CD4-positive, CD25-positive, alpha-beta regulatory T cell (primary cell): ENCODE measurements around the gene TMTC4. TPM values are rescaled to one million over a fixed set of nuclear protein-coding genes. Genes with fewer than 3 reads are reported as not detected.

Experiments
- ATAC-seq, 2 donors: fragments of 150-1000 bp; cut with Tn5 transposase; one replicate each; pipeline ENCODE4 v1.10.0; 2021; ENCODE audit warnings: low read depth in 2 of 2, moderate number of reproducible peaks in 2 of 2, moderate library complexity in 1 of 2
- DNase-seq, 3 donors: peaks; one replicate each; pipeline versions ENCODE4 v3.0.0 to v3.0.0-alpha.2; 2012 to 2022; ENCODE audit warnings: mixed read lengths in 1 of 3
- H3K27ac ChIP-seq: one replicate; pipeline ENCODE4 v1.7.0; 2013; ENCODE audit warnings: mild to moderate bottlenecking, low read length; ENCODE audit not compliant: insufficient read depth, poor library complexity, severe bottlenecking
- H3K27me3 ChIP-seq: one replicate; pipeline ENCODE4 v1.7.0; 2013; ENCODE audit warnings: low read length; ENCODE audit not compliant: control insufficient read depth, insufficient read depth
- H3K36me3 ChIP-seq: one replicate; pipeline ENCODE4 v1.7.0; 2013; ENCODE audit warnings: mild to moderate bottlenecking, low read length, moderate library complexity; ENCODE audit not compliant: control insufficient read depth, insufficient read depth
- H3K4me1 ChIP-seq: 2 replicates; pipeline ENCODE4 v1.7.0; 2013; ENCODE audit warnings: mild to moderate bottlenecking, low read length; ENCODE audit not compliant: insufficient read depth, control insufficient read depth, poor library complexity, severe bottlenecking
- H3K4me3 ChIP-seq: one replicate; pipeline ENCODE4 v1.7.0; 2013; ENCODE audit warnings: low read depth, mild to moderate bottlenecking, low read length, moderate library complexity
- H3K9me3 ChIP-seq, 2 experiments: 1 replicate in 1 of 2; 2 replicates in 1 of 2; pipeline ENCODE4 v1.7.0; 2013; ENCODE audit warnings: low read length in 2 of 2, mild to moderate bottlenecking in 1 of 2, moderate library complexity in 1 of 2; ENCODE audit not compliant: control insufficient read depth in 2 of 2
- H3K27ac Mint-ChIP-seq, 3 donors: one replicate each; pipeline ENCODE4 v1.8.0; 2020 to 2022; ENCODE audit warnings: mild to moderate bottlenecking in 3 of 3, mixed read lengths in 3 of 3, moderate library complexity in 2 of 3
- H3K27me3 Mint-ChIP-seq: one replicate; pipeline ENCODE4 v1.8.0; 2022; ENCODE audit warnings: mild to moderate bottlenecking, mixed read lengths
- H3K36me3 Mint-ChIP-seq: one replicate; pipeline ENCODE4 v1.8.0; 2020; ENCODE audit warnings: mixed read lengths
- H3K4me1 Mint-ChIP-seq, 4 donors: one replicate each; pipeline ENCODE4 v1.8.0; 2020 to 2022; ENCODE audit warnings: mixed read lengths in 4 of 4, mild to moderate bottlenecking in 1 of 4
- H3K4me3 Mint-ChIP-seq, 4 donors: one replicate each; pipeline ENCODE4 v1.8.0; 2020 to 2022; ENCODE audit warnings: mild to moderate bottlenecking in 4 of 4, mixed read lengths in 4 of 4, moderate library complexity in 3 of 4
- H3K9me3 Mint-ChIP-seq, 7 donors: one replicate each; pipeline ENCODE4 v1.8.0; 2020 to 2022; ENCODE audit warnings: mixed read lengths in 7 of 7, mild to moderate bottlenecking in 3 of 7, moderate library complexity in 2 of 7
- polyA plus RNA-seq, 4 donors: library from polyadenylated mRNA; unstranded; fragments of 300-500 nt; fragmentation: Illumina TruSeq; gene quantifications; one replicate each; pipeline ENCODE4 v1.2.3, GENCODE V29; 2021
- total RNA-seq: library from RNA; stranded (reverse); gene quantifications from one replicate; pipeline ENCODE4 v1.2.3, GENCODE V29; 2022

Gene TMTC4
- total and polyA plus RNA-seq, 5 donors from 2014 or later, result 2.5 to 10.5 (median 5.3) TPM

- Mint-ChIP-seq H3K4me3 (peak overlapping the region in 1 of 4 donors; percentile 3), H3K9me3 (no peaks in the 10 kb centered on the region), H3K36me3 (peaks cover 51% of the 10 kb centered on the region), H3K27me3 (no peaks in the 10 kb centered on the region), H3K27ac (peak overlapping the region; percentile 79 to 90 (median 88)), H3K4me1 (peaks cover 16 to 34% (median 29%) of the 10 kb centered on the region in 4 donors)
- ATAC-seq (no peak), DNase-seq (no peak)
- H3K27me3 ChIP-seq, result no peaks in the 10 kb centered on the region
- no peaks in the 10 kb centered on the region for H3K9me3 ChIP-seq
- peaks cover 6% of the 10 kb centered on the region for H3K36me3 ChIP-seq
- H3K27ac ChIP-seq, result peak overlapping the region; percentile 35
- H3K4me1 ChIP-seq, result peaks cover 10% of the 10 kb centered on the region
- H3K4me3 ChIP-seq, result peak overlapping the region; percentile 1
These were observed 66.1 kb downstream of the TMTC4 start for GRCh38 chr13:100608489-100608888.

GRCh38 chr13:100604918-100605710, 69.5 kb downstream of the TMTC4 start:
- no peaks in the 10 kb centered on the region for H3K9me3 ChIP-seq
- peaks cover 17 to 23% (median 19%) of the 10 kb centered on the region in 4 donors for H3K4me1 Mint-ChIP-seq
- no peaks in the 10 kb centered on the region for H3K27me3 ChIP-seq
- ATAC-seq (no peak), DNase-seq (no peak)
- H3K36me3 Mint-ChIP-seq, result peaks cover 40% of the 10 kb centered on the region
- no peaks in the 10 kb centered on the region for H3K27me3 Mint-ChIP-seq
- H3K9me3 Mint-ChIP-seq, result no peaks in the 10 kb centered on the region
- no peak overlapping the region for H3K4me3 ChIP-seq
- no peak overlapping the region for H3K27ac ChIP-seq
- H3K4me1 ChIP-seq, result peaks cover 10% of the 10 kb centered on the region
- H3K36me3 ChIP-seq, result peaks cover 3% of the 10 kb centered on the region
- H3K4me3 Mint-ChIP-seq, result no peak overlapping the region
- no peak overlapping the region for H3K27ac Mint-ChIP-seq

GRCh38 chr13:100602493-100603111, 72.0 kb downstream of the TMTC4 start:
- Histone ChIP-seq H3K27ac (no peak overlapping the region), H3K4me3 (no peak overlapping the region), H3K4me1 (no peaks in the 10 kb centered on the region), H3K36me3 (peaks cover 3% of the 10 kb centered on the region), H3K9me3 (no peaks in the 10 kb centered on the region), H3K27me3 (no peaks in the 10 kb centered on the region)
- peaks cover 32% of the 10 kb centered on the region for H3K36me3 Mint-ChIP-seq
- ATAC-seq (no peak), DNase-seq (no peak)
- no peak overlapping the region for H3K27ac Mint-ChIP-seq
- H3K9me3 Mint-ChIP-seq, result no peaks in the 10 kb centered on the region
- H3K4me1 Mint-ChIP-seq, result peaks cover under 1 to 9% (median 4%) of the 10 kb centered on the region in 4 donors
- H3K4me3 Mint-ChIP-seq, result no peak overlapping the region
- peaks cover 6% of the 10 kb centered on the region for H3K27me3 Mint-ChIP-seq

- H3K27ac ChIP-seq, result no peak overlapping the region
- ATAC-seq, result no peak
- no peaks in the 10 kb centered on the region for H3K9me3 ChIP-seq
- Mint-ChIP-seq H3K4me1 (peaks cover 0 to 9% (median 4%) of the 10 kb centered on the region in 4 donors), H3K9me3 (no peaks in the 10 kb centered on the region), H3K27ac (no peak overlapping the region), H3K4me3 (no peak overlapping the region), H3K27me3 (peaks cover 6% of the 10 kb centered on the region), H3K36me3 (peaks cover 26% of the 10 kb centered on the region)
- H3K4me3 ChIP-seq, result no peak overlapping the region
- H3K36me3 ChIP-seq, result peaks cover 3% of the 10 kb centered on the region
- H3K4me1 ChIP-seq, result no peaks in the 10 kb centered on the region
- no peaks in the 10 kb centered on the region for H3K27me3 ChIP-seq
- DNase-seq, result no peak
These were observed 72.9 kb downstream of the TMTC4 start for GRCh38 chr13:100601716-100602115.

- peaks cover 6% of the 10 kb centered on the region for H3K27me3 Mint-ChIP-seq
- H3K27ac Mint-ChIP-seq, result peak overlapping the region in 1 of 3 donors; percentile 93
- Histone ChIP-seq H3K4me3 (no peak overlapping the region), H3K9me3 (no peaks in the 10 kb centered on the region), H3K36me3 (no peaks in the 10 kb centered on the region), H3K27ac (no peak overlapping the region), H3K27me3 (no peaks in the 10 kb centered on the region), H3K4me1 (no peaks in the 10 kb centered on the region)
- peaks cover 22% of the 10 kb centered on the region for H3K36me3 Mint-ChIP-seq
- peaks cover 0 to 9% (median 4%) of the 10 kb centered on the region in 4 donors for H3K4me1 Mint-ChIP-seq
- ATAC-seq, result no peak
- DNase-seq, result no peak
- no peaks in the 10 kb centered on the region for H3K9me3 Mint-ChIP-seq
- peak overlapping the region in 1 of 4 donors; percentile 6 for H3K4me3 Mint-ChIP-seq
These were observed 73.7 kb downstream of the TMTC4 start for GRCh38 chr13:100600915-100601314.

GRCh38 chr13:100600461-100600860, 74.1 kb downstream of the TMTC4 start:
- no peak overlapping the region for H3K4me3 ChIP-seq
- ATAC-seq (no peak), DNase-seq (no peak)
- Mint-ChIP-seq H3K36me3 (peaks cover 20% of the 10 kb centered on the region), H3K4me1 (peaks cover 0 to 9% (median 4%) of the 10 kb centered on the region in 4 donors), H3K27ac (peak overlapping the region in 1 of 3 donors; percentile 93), H3K9me3 (no peaks in the 10 kb centered on the region), H3K27me3 (peaks cover 6% of the 10 kb centered on the region), H3K4me3 (no peak overlapping the region)
- no peaks in the 10 kb centered on the region for H3K4me1 ChIP-seq
- no peaks in the 10 kb centered on the region for H3K27me3 ChIP-seq
- H3K9me3 ChIP-seq, result no peaks in the 10 kb centered on the region
- no peaks in the 10 kb centered on the region for H3K36me3 ChIP-seq
- H3K27ac ChIP-seq, result no peak overlapping the region

- H3K27ac Mint-ChIP-seq, result no peak overlapping the region
- peaks cover 0 to 1% (median 0%) of the 10 kb centered on the region in 7 donors for H3K9me3 Mint-ChIP-seq
- peaks cover 0 to 9% (median 0%) of the 10 kb centered on the region in 4 donors for H3K4me1 Mint-ChIP-seq
- no peaks in the 10 kb centered on the region for H3K9me3 ChIP-seq
- H3K4me3 Mint-ChIP-seq, result no peak overlapping the region
- H3K4me3 ChIP-seq, result no peak overlapping the region
- H3K4me1 ChIP-seq, result no peaks in the 10 kb centered on the region
- ATAC-seq (no peak), DNase-seq (no peak)
- no peaks in the 10 kb centered on the region for H3K27me3 ChIP-seq
- H3K36me3 ChIP-seq, result no peaks in the 10 kb centered on the region
- no peak overlapping the region for H3K27ac ChIP-seq
- no peaks in the 10 kb centered on the region for H3K36me3 Mint-ChIP-seq
- H3K27me3 Mint-ChIP-seq, result peaks cover 6% of the 10 kb centered on the region
These were observed 77.3 kb downstream of the TMTC4 start for GRCh38 chr13:100597253-100597652.
